HEK293 (cell line): Measurements from ENCODE around the gene SPATA2L.

Experiments
- BCL11A ChIP-seq: fragments of 450-650 bp; formaldehyde crosslinking; IDR thresholded peaks from 2 replicates; pipeline ENCODE4 v1.5.1; 2016; ENCODE audit warnings: low read depth, missing biosample characterization, missing genetic modification characterization
- CTCF ChIP-seq: fragments of 450-650 bp; formaldehyde crosslinking; IDR thresholded peaks from 2 replicates; pipeline ENCODE4 v1.5.1; 2016; ENCODE audit warnings: missing biosample characterization, missing genetic modification characterization
- HOXA7 ChIP-seq: sonication (generic); formaldehyde crosslinking; IDR thresholded peaks from 2 replicates; pipeline ENCODE4 v1.8.1; 2022; ENCODE audit warnings: missing genetic modification reagents, borderline replicate concordance
- KLF16 ChIP-seq: fragments of 450-650 bp; formaldehyde crosslinking; IDR thresholded peaks from 2 replicates; pipeline ENCODE4 v1.5.1; 2017; ENCODE audit warnings: missing biosample characterization, missing genetic modification characterization
- PATZ1 ChIP-seq: fragments of 450-650 bp; formaldehyde crosslinking; IDR thresholded peaks from 2 replicates; pipeline ENCODE4 v1.5.1; 2016; ENCODE audit warnings: missing biosample characterization, missing genetic modification characterization
- TCF7L2 ChIP-seq: IDR thresholded peaks from 2 replicates; pipeline ENCODE4 v1.6.1; 2011; ENCODE audit warnings: low read depth, mild to moderate bottlenecking, inconsistent platforms, low read length, moderate library complexity, borderline replicate concordance
- TRIM28 ChIP-seq: IDR thresholded peaks from 2 replicates; pipeline ENCODE4 v1.6.1; 2011; ENCODE audit warnings: low read length, control low read depth, borderline replicate concordance
- ZBTB21 ChIP-seq: fragments of 450-650 bp; formaldehyde crosslinking; IDR thresholded peaks from 2 replicates; pipeline ENCODE4 v1.5.1; 2017; ENCODE audit warnings: missing biosample characterization, missing genetic modification characterization
- ZNF416 ChIP-seq: fragments of 450-650 bp; formaldehyde crosslinking; IDR thresholded peaks from 2 replicates; pipeline ENCODE4 v1.5.1; 2016; ENCODE audit warnings: missing biosample characterization, missing genetic modification characterization
- ZNF785 ChIP-seq: fragments of 450-650 bp; formaldehyde crosslinking; IDR thresholded peaks from 2 replicates; pipeline ENCODE4 v1.5.1; 2016; ENCODE audit warnings: missing biosample characterization, missing genetic modification characterization

GRCh38 chr16:89721546-89722391 is 20.3 kb upstream of the SPATA2L start:
- TF ChIP-seq ZNF416 (tag by site-specific recombination) (no peak), CTCF (tag by site-specific recombination) (no peak), TRIM28 (no peak), PATZ1 (tag by site-specific recombination) (no peak), KLF16 (tag by site-specific recombination) (no peak), ZNF785 (tag by site-specific recombination) (no peak), ZBTB21 (no peak), BCL11A (no peak), HOXA7 (no peak), TCF7L2 (no peak)
